Bone marrow (tissue), 2 donors: ENCODE results near the gene DNM3.

Source experiments
- DNase-seq, 2 donors: peaks; one replicate each; lab custom pipeline; 2025; lab: John Stamatoyannopoulos, UW

The DNM3 gene

GRCh38 chr1:172453607-172454006, 612.3 kb downstream of the DNM3 start:
- DNase-seq: no peak

GRCh38 chr1:172455451-172455850, 614.2 kb downstream of the DNM3 start:
- no peak for DNase-seq

- DNase-seq: no peak
Observed at GRCh38 chr1:172456344-172456769, 615.1 kb downstream of the DNM3 start.

- DNase-seq: no peak
Observed at GRCh38 chr1:172457479-172458130, 616.3 kb downstream of the DNM3 start.

- DNase-seq: no peak
Observed at GRCh38 chr1:172460177-172460576, 618.9 kb downstream of the DNM3 start.

GRCh38 chr1:172460887-172461315, 619.6 kb downstream of the DNM3 start:
- no peak for DNase-seq
